Breast epithelium (tissue), 3 donors: ENCODE data around the gene ITM2C.

ENCODE experiments used
- POLR2A ChIP-seq: fragments of 450-650 bp; IDR thresholded peaks from one replicate; pipeline ENCODE4 v1.6.1; 2016; ENCODE audit warnings: antibody characterized with exemption, mild to moderate bottlenecking, moderate library complexity
- TF ChIP-seq, protein P1 (sequence below), 3 donors: fragments of 450-650 bp; IDR thresholded peaks; one replicate each; pipeline ENCODE4 v1.5.1; 2016 to 2017; ENCODE audit warnings: antibody characterized with exemption in 3 of 3, mild to moderate bottlenecking in 3 of 3, moderate library complexity in 3 of 3

DNA sequence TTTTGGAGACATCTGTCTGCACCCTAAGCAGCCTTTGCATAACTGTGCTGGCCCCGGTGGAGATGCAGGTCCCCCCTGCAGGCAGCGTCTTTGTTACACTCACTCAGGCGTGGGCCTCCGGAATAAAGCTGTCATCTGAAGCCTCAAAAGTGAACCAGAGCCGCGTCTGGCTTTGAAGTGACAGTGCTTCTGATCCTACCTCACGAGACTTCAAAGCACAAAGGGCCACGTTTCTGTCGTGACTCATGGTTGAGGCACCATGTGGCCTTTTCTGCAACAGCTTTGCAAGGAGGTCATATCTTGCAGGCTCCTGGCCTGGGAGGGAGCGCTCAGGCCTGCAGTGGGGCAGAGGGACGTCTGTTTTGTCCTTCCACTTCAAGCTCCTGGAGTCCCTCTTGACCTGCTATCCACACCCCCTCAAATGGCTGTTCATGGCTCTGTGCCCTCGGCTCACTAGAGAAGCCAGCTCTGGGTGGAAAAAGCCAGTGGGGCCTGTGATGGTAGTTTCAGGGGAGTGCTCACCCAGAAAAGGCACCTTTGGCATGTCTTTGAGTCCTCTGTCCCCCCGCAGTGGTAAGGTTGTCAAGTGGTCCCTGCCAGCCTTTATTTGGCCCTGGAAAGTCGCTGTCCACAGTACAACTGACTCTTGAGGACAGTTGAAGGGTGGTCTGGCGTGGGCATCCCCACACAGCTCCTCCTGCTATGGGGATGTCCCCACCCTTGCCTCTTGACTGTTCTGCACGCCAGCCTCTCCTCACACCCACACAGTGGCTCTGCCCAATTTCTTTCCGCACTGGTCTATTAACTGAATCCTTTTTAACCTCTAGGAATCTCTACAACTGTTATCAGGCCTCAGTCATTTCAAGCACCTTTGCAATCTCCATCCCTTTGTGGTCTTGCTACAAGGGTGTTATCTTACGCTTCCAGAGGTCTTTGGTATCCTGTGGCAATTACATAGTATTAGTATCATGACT is 41.0 kb downstream of the ITM2C start:
- TF ChIP-seq POLR2A = no peak
- TF ChIP-seq, protein P1, sequence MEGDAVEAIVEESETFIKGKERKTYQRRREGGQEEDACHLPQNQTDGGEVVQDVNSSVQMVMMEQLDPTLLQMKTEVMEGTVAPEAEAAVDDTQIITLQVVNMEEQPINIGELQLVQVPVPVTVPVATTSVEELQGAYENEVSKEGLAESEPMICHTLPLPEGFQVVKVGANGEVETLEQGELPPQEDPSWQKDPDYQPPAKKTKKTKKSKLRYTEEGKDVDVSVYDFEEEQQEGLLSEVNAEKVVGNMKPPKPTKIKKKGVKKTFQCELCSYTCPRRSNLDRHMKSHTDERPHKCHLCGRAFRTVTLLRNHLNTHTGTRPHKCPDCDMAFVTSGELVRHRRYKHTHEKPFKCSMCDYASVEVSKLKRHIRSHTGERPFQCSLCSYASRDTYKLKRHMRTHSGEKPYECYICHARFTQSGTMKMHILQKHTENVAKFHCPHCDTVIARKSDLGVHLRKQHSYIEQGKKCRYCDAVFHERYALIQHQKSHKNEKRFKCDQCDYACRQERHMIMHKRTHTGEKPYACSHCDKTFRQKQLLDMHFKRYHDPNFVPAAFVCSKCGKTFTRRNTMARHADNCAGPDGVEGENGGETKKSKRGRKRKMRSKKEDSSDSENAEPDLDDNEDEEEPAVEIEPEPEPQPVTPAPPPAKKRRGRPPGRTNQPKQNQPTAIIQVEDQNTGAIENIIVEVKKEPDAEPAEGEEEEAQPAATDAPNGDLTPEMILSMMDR (IDR thresholded peaks at IDR 0.05) = no peak
